Pancreas (tissue), 10 donors: ENCODE measurements around the gene CFDP1. TPM values are rescaled to one million over a fixed set of nuclear protein-coding genes. Genes with fewer than 3 reads are reported as not detected.
"Not testable (repeated sequence)": the region's sequence is repeated elsewhere in the genome, so short reads cannot be mapped to it uniquely, and the experiment has no call there.

Source experiments
- ATAC-seq, 4 donors: fragments of 200-7000 bp; cut with Tn5 transposase; one replicate each; pipeline versions ENCODE4 v1.8.0 to v1.9.1; 2020; ENCODE audit warnings: mild to moderate bottlenecking in 4 of 4, moderate library complexity in 4 of 4
- DNase-seq, 6 donors: peaks; one replicate each; pipeline ENCODE4 v3.0.0-alpha.2; 2020
- FAIRE-seq: peaks from 2 replicates; lab custom pipeline; 2012; peaks lifted over from hg19 to GRCh38; lab: Jason Lieb, UNC
- H3K27ac ChIP-seq, 4 donors: fragments of 200-600 bp; sonication (generic); 1 replicate in 3 of 4; 2 replicates in 1 of 4; pipeline versions ENCODE4 v1.5.0 to v1.8.0; 2020
- H3K27me3 ChIP-seq, 4 donors: fragments of 200-600 bp; one replicate each; pipeline ENCODE4 v1.8.0; 2021
- H3K36me3 ChIP-seq, 3 donors: fragments of 200-600 bp; sonication (generic) in 1 of 3; one replicate each; pipeline versions ENCODE4 v1.5.0 to v1.8.0; 2020 to 2021
- H3K4me1 ChIP-seq, 3 donors: fragments of 200-600 bp; one replicate each; pipeline ENCODE4 v1.8.0; 2021
- H3K4me3 ChIP-seq, 4 donors: fragments of 200-600 bp; sonication (generic) in 2 of 4; one replicate each; pipeline versions ENCODE4 v1.5.0 to v1.8.0; 2020 to 2021
- H3K9me3 ChIP-seq, 4 donors: fragments of 200-600 bp; one replicate each; pipeline ENCODE4 v1.8.0; 2021
- CTCF ChIP-seq, 4 donors: fragments of 200-600 bp; sonication (generic) in 3 of 4; IDR thresholded peaks; one replicate each; pipeline versions ENCODE4 v1.5.0 to v1.8.0; 2021; ENCODE audit warnings: antibody characterized with exemption in 4 of 4
- WGBS, 2 donors: extraction: QIAGEN DNeasy Blood & Tissue Kit; methylation state at CpG; one replicate each; pipeline ENCODE4 v1.1.7; 2013; 5-methylcytosine and 5-hydroxymethylcytosine counted together
- intact Hi-C, 3 donors: fragments of 100-400 bp; cut with DNase I; formaldehyde crosslinking; loops; one replicate each; pipeline versions ENCODE4 v1.11.1 to v1.14.2; 2022
- polyA plus RNA-seq, 2 donors: library from polyadenylated mRNA; stranded (reverse); fragments of 200-250 nt; gene quantifications; one replicate each; pipeline ENCODE4 v1.2.3, GENCODE V29; 2013
- total RNA-seq, 6 donors: library from RNA; stranded (reverse); fragmentation: NEBNext Ultra II Directional in 4 of 6; extraction: Animal tissue kit (Norgen Biotek cat#: 25700) in 4 of 6; gene quantifications; one replicate each; pipeline versions ENCODE4 v1.2.1 to v1.2.4, GENCODE V29; 2021 to 2023
- donor health status: healthy with polysubstance abuse.
- donor health status: DM: no; HTN: no; CAD: no; lungs with moderate emphysema.
- donor health status: DM: no; HTN: no; CAD: no.
- donor health status: control.
- donor health status: control.
- donor health status: Bipolar disorder and iron deficiency.
- donor health status: DM: yes; HTN: yes; CAD: no.
- donor health status: DM: no; HTN: no; CAD: no.
- donor health status: DM: no; HTN: no; CAD: no.
- donor health status: DM: yes; HTN: yes; CAD: no.

Gene CFDP1
- total and polyA plus RNA-seq, 8 donors, result 19.3 to 57.5 (median 25.6) TPM

DNA sequence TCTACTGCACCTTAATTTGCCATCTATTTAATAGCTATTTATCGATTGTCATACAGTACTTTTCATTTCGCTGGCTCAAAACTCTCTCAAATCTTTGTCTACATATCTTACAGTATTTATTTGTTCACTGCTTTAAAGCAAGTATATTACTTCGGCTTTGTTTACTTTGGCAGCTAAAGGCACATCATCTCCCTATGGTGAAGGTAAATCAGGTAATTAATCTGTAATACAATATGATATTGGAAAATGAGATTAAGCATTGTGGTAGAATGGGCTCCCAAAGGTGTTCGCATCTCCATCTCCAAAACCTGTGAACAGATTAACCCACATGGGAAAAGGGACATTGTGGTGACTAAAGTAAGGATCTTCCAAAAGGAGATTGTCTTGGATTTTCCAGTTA, 24.7 kb upstream of the CFDP1 start:
- FAIRE-seq (no peak), ATAC-seq (no peak), DNase-seq (no peak)
- intact Hi-C loops, result no loop called here
- no peak for TF ChIP-seq CTCF (IDR thresholded peaks at IDR 0.05)
- Histone ChIP-seq H3K27ac (no peak overlapping the region), H3K4me3 (no peak overlapping the region), H3K36me3 (no peaks in the 10 kb centered on the region), H3K9me3 (no peaks in the 10 kb centered on the region), H3K4me1 (peaks cover 14 to 36% (median 19%) of the 10 kb centered on the region in 3 donors), H3K27me3 (no peaks in the 10 kb centered on the region)
- WGBS, 2 donors, result 39 to 43% methylated on average over 4 of the region's 4 CpGs

- intact Hi-C loops, result no loop called here
- DNase-seq, result no peak
- H3K4me3 ChIP-seq, result no peak overlapping the region
- no peaks in the 10 kb centered on the region for H3K9me3 ChIP-seq
- no peak for ATAC-seq
- TF ChIP-seq CTCF (IDR thresholded peaks at IDR 0.05), result no peak
- no peak for FAIRE-seq
- H3K27me3 ChIP-seq, result no peaks in the 10 kb centered on the region
- H3K27ac ChIP-seq, result no peak overlapping the region
- H3K4me1 ChIP-seq, result peaks cover 19 to 34% (median 19%) of the 10 kb centered on the region in 3 donors
- H3K36me3 ChIP-seq, result no peaks in the 10 kb centered on the region
- 90 to 91% methylated on average over 5 of the region's 5 CpGs for WGBS, 2 donors
Measured at GRCh38 chr16:75457485-75458021, 24.2 kb upstream of the CFDP1 start.

DNA sequence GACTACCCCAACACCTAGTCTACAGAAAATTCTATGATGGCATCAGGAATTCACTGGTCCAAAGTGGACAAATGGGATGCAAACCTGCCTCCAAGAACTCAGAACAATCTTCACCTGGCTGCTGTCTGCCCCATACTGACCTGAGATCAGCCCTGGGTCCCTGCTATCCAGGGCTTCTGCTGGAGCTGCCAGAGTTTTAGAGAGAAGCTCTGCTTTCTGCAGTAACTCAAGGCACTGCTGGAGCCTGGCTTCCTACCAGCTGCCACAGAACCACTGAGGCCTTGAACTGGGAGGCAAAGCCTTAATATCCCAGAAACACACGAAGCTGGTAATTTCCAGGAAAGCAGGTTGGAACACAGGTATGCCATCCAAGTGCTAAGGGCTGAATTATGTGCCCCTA, 23.7 kb upstream of the CFDP1 start:
- Histone ChIP-seq H3K4me1 (peaks cover 20 to 28% (median 22%) of the 10 kb centered on the region in 3 donors), H3K36me3 (no peaks in the 10 kb centered on the region), H3K27ac (no peak overlapping the region), H3K9me3 (no peaks in the 10 kb centered on the region), H3K4me3 (no peak overlapping the region), H3K27me3 (no peaks in the 10 kb centered on the region)
- WGBS, 2 donors, result 21 to 25% methylated on average over 1 of the region's 1 CpG
- TF ChIP-seq CTCF (IDR thresholded peaks at IDR 0.05), result no peak
- no peak for DNase-seq
- FAIRE-seq, result no peak
- intact Hi-C loops, result no loop called here
- peak in 1 of 4 donors; percentile 36 for ATAC-seq

DNA sequence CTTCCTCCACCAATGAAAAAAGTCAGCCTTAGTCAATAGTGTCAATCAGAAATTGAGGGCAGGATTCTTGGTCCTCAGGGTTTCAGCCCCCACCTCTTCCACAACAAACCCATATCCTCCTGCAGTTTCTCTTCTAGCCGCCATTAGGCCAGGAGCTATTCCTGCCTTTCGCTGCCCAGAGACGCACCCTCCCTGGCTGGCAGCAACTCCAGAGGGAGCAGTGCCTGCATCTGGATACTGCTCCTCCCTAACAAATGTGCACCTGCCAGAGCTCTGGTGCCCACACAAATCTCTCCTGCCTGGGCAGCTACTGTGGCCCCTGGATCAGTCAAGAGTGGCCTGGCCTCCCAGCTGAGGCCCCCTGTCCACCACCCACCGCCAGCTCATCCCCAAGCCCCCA, 23.2 kb upstream of the CFDP1 start:
- H3K9me3 ChIP-seq, DNase-seq, ATAC-seq, H3K27me3 ChIP-seq, H3K36me3 ChIP-seq, H3K27ac ChIP-seq, H3K4me3 ChIP-seq, FAIRE-seq, intact Hi-C loops: not testable (repeated sequence)
- 96 to 98% methylated on average over 4 of the region's 4 CpGs for WGBS, 2 donors
- H3K4me1 ChIP-seq, result peaks cover 19 to 23% (median 20%) of the 10 kb centered on the region in 3 donors

- H3K4me3 ChIP-seq, result no peak overlapping the region
- no peaks in the 10 kb centered on the region for H3K36me3 ChIP-seq
- 84 to 87% methylated on average over 5 of the region's 5 CpGs for WGBS, 2 donors
- no peaks in the 10 kb centered on the region for H3K9me3 ChIP-seq
- H3K27ac ChIP-seq, result no peak overlapping the region
- H3K4me1 ChIP-seq, result peaks cover 14 to 15% (median 15%) of the 10 kb centered on the region in 3 donors
- no peaks in the 10 kb centered on the region for H3K27me3 ChIP-seq
- ATAC-seq (no peak), FAIRE-seq (no peak), DNase-seq (no peak)
- no peak for TF ChIP-seq CTCF (IDR thresholded peaks at IDR 0.05)
- intact Hi-C loops, result no loop called here
Measured at GRCh38 chr16:75455677-75456076, 22.4 kb upstream of the CFDP1 start.
